H9 (cell line): Measurements from ENCODE around the gene TMEM221. TPM values are rescaled to one million over a fixed set of nuclear protein-coding genes. Genes with fewer than 3 reads are reported as not detected.

Source experiments
- DNase-seq: peaks from one replicate; pipeline ENCODE4 v3.0.0-alpha.2; 2017
- H2AFZ ChIP-seq: one replicate; pipeline ENCODE4 v1.6.1; 2013; ENCODE audit warnings: mild to moderate bottlenecking, low read length, control low read depth, moderate library complexity
- H2AK5ac ChIP-seq: 2 replicates; pipeline ENCODE4 v1.6.1; 2013; ENCODE audit warnings: low read length, control low read depth, mixed read lengths; ENCODE audit not compliant: insufficient read length
- H2BK120ac ChIP-seq: one replicate; pipeline ENCODE4 v1.6.1; 2013; ENCODE audit warnings: low read depth, mild to moderate bottlenecking, low read length, control low read depth, inconsistent platforms; ENCODE audit not compliant: poor library complexity, severe bottlenecking
- H2BK12ac ChIP-seq: 2 replicates; pipeline ENCODE4 v1.6.1; 2013; ENCODE audit warnings: low read length, control low read depth, mixed read lengths, low read depth; ENCODE audit not compliant: insufficient read length
- H2BK15ac ChIP-seq: 2 replicates; pipeline ENCODE4 v1.6.1; 2013; ENCODE audit warnings: low read depth, low read length, control low read depth
- H2BK20ac ChIP-seq: one replicate; pipeline ENCODE4 v1.6.1; 2013; ENCODE audit warnings: low read depth, mild to moderate bottlenecking, low read length, control low read depth, inconsistent platforms; ENCODE audit not compliant: poor library complexity, severe bottlenecking
- H2BK5ac ChIP-seq: 2 replicates; pipeline ENCODE4 v1.6.1; 2013; ENCODE audit warnings: low read length, control low read depth, mixed read lengths; ENCODE audit not compliant: insufficient read length
- H3K14ac ChIP-seq: 2 replicates; pipeline ENCODE4 v1.6.1; 2013; ENCODE audit warnings: low read length, control low read depth; ENCODE audit not compliant: insufficient read depth
- H3K18ac ChIP-seq: 2 replicates; pipeline ENCODE4 v1.6.1; 2013; ENCODE audit warnings: low read depth, mild to moderate bottlenecking, mixed read lengths, low read length, control low read depth; ENCODE audit not compliant: insufficient read length
- H3K23ac ChIP-seq: 2 replicates; pipeline ENCODE4 v1.6.1; 2013; ENCODE audit warnings: low read length, control low read depth, mixed read lengths, low read depth; ENCODE audit not compliant: insufficient read length
- H3K23me2 ChIP-seq: 2 replicates; pipeline ENCODE4 v1.6.1; 2013; ENCODE audit warnings: low read depth, mild to moderate bottlenecking, mixed read lengths, low read length, control low read depth; ENCODE audit not compliant: insufficient read length, poor library complexity, severe bottlenecking
- H3K27ac ChIP-seq: 2 replicates; pipeline ENCODE4 v1.5.1; 2013; ENCODE audit warnings: low read length, control low read depth, mixed read lengths, low read depth; ENCODE audit not compliant: insufficient read length
- H3K27me3 ChIP-seq: 2 replicates; pipeline ENCODE4 v1.6.1; 2013; ENCODE audit warnings: low read length, control low read depth, inconsistent platforms; ENCODE audit not compliant: insufficient read depth
- H3K4ac ChIP-seq: 2 replicates; pipeline ENCODE4 v1.6.1; 2013; ENCODE audit warnings: low read depth, mild to moderate bottlenecking, control low read depth, inconsistent platforms, low read length, moderate library complexity
- H3K4me1 ChIP-seq: 2 replicates; pipeline ENCODE4 v1.6.1; 2013; ENCODE audit warnings: low read length, control low read depth, inconsistent platforms; ENCODE audit not compliant: insufficient read depth
- H3K4me2 ChIP-seq: 2 replicates; pipeline ENCODE4 v1.6.1; 2013; ENCODE audit warnings: low read length, control low read depth, mixed read lengths; ENCODE audit not compliant: insufficient read length, insufficient read depth
- H3K56ac ChIP-seq: 2 replicates; pipeline ENCODE4 v1.6.1; 2013; ENCODE audit warnings: low read depth, mild to moderate bottlenecking, mixed read lengths, low read length, control low read depth; ENCODE audit not compliant: insufficient read length
- H3K79me1 ChIP-seq: 2 replicates; pipeline ENCODE4 v1.6.1; 2013; ENCODE audit warnings: low read depth, mild to moderate bottlenecking, moderate library complexity, low read length, control low read depth, inconsistent platforms; ENCODE audit not compliant: insufficient read depth, poor library complexity, severe bottlenecking
- H3K79me2 ChIP-seq: 2 replicates; pipeline ENCODE4 v1.6.1; 2013; ENCODE audit warnings: low read length, control low read depth, inconsistent platforms; ENCODE audit not compliant: insufficient read depth
- H3K9ac ChIP-seq: 2 replicates; pipeline ENCODE4 v1.6.1; 2013; ENCODE audit warnings: low read length, control low read depth, mixed read lengths; ENCODE audit not compliant: insufficient read length; ENCODE audit errors: extremely low read depth
- H3K9me3 ChIP-seq: one replicate; pipeline ENCODE4 v1.6.1; 2013; ENCODE audit warnings: low read depth, low read length, inconsistent platforms; ENCODE audit not compliant: control insufficient read depth
- H3T11ph ChIP-seq: one replicate; pipeline ENCODE4 v1.6.1; 2013; ENCODE audit warnings: mild to moderate bottlenecking, low read length, control low read depth, inconsistent platforms
- H4K20me1 ChIP-seq: one replicate; pipeline ENCODE4 v1.6.1; 2013; ENCODE audit not compliant: control insufficient read depth, insufficient read length, insufficient read depth
- H4K5ac ChIP-seq: 2 replicates; pipeline ENCODE4 v1.6.1; 2013; ENCODE audit warnings: low read depth, mild to moderate bottlenecking, mixed read lengths, low read length, control low read depth; ENCODE audit not compliant: insufficient read length
- H4K8ac ChIP-seq: replicated peaks from 2 replicates; pipeline ENCODE4 v1.6.1; 2013; ENCODE audit warnings: low read length, control low read depth, mixed read lengths, low read depth; ENCODE audit not compliant: insufficient read length
- H4K91ac ChIP-seq: 2 replicates; pipeline ENCODE4 v1.6.1; 2013; ENCODE audit warnings: low read depth, mild to moderate bottlenecking, moderate library complexity, mixed read lengths, low read length, control low read depth; ENCODE audit not compliant: insufficient read length
- H3K27ac Mint-ChIP-seq, 3 experiments: 2 replicates in 2 of 3; 3 replicates in 1 of 3; pipeline ENCODE4 v1.8.0; 2020 to 2021; ENCODE audit warnings: mixed read lengths in 3 of 3, mild to moderate bottlenecking in 1 of 3, moderate library complexity in 1 of 3
- H3K27me3 Mint-ChIP-seq: 2 replicates; pipeline ENCODE4 v1.8.0; 2021; ENCODE audit warnings: low read depth, mild to moderate bottlenecking, moderate library complexity, mixed read lengths
- H3K36me3 Mint-ChIP-seq, 3 experiments: 2 replicates in 2 of 3; 3 replicates in 1 of 3; pipeline ENCODE4 v1.8.0; 2020 to 2021; ENCODE audit warnings: low read depth in 3 of 3, mixed read lengths in 3 of 3; ENCODE audit not compliant: insufficient read depth in 1 of 3
- H3K4me1 Mint-ChIP-seq, 2 experiments: 2 replicates each; pipeline ENCODE4 v1.8.0; 2020; ENCODE audit warnings: mixed read lengths in 2 of 2
- H3K4me3 Mint-ChIP-seq, 2 experiments: 2 replicates in 1 of 2; 3 replicates in 1 of 2; pipeline ENCODE4 v1.8.0; 2020 to 2021; ENCODE audit warnings: mild to moderate bottlenecking in 2 of 2, mixed read lengths in 2 of 2, moderate library complexity in 1 of 2
- H3K9me3 Mint-ChIP-seq, 2 experiments: 2 replicates in 1 of 2; 3 replicates in 1 of 2; pipeline ENCODE4 v1.8.0; 2020; ENCODE audit warnings: mild to moderate bottlenecking in 2 of 2, mixed read lengths in 2 of 2, moderate library complexity in 1 of 2
- WGBS: extraction: QIAGEN DNeasy Blood & Tissue Kit; methylation state at CpG from one replicate; pipeline ENCODE4 v1.1.7; 2013; ENCODE audit warnings: missing lambda C conversion rate, low lambda C conversion rate, mixed read lengths; ENCODE audit not compliant: insufficient read length; ENCODE audit errors: extremely low coverage; 5-methylcytosine and 5-hydroxymethylcytosine counted together
- total RNA-seq: library from RNA; stranded (reverse); gene quantifications from 2 replicates; pipeline ENCODE4 v1.2.1, GENCODE V29; 2021
- TF ChIP-seq, protein P1 (sequence below): fragments of 200-600 bp; sonication (generic); conservative IDR thresholded peaks from 3 replicates; pipeline ENCODE4 v1.8.0; 2021; ENCODE audit warnings: antibody characterized with exemption, mild to moderate bottlenecking

Gene TMEM221
- total RNA-seq, 1 experiment from 2014 or later: 1.4 TPM

DNA sequence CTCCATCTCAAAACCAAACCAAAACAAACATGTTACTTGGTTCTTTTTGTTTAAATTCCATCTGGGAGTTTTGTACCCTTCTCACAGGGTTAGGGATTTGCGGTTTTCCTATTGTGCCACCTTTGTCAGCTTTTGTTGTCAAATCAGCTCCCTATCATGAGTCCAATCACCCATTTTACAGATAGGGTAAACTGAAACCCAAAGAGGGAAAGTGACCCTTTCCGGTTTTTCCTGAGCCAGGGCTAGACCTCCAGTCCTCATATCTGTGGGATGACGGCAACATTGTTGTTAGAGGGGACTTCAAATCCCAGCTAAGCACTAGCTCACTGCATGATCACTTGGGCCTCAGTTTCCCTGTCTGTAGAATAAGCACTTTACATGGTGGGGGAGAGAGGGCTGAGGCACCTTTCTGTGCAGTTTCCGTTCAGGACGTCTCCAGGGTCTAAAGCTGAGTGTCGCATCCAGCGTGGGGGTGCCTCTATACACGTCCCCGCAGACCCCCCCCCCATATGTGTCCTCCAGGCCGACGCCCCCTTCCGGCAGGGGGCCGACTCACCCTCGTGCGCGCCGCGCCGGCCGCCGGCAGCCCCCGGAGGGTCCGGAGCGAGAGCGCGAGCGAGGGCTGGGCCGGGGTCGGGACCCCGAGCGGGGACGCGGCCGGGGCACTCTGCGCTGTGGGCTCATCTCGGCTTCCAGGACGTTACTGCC, 58.4 kb downstream of the TMEM221 start:
- Histone ChIP-seq H2AFZ (no peak overlapping the region), H4K5ac (no peak overlapping the region), H2BK15ac (no peak overlapping the region; the same call in 1 of the 2 replicates), H3T11ph (no peak overlapping the region), H3K4me2 (peak overlapping the region; percentile 72), H3K23ac (no peak overlapping the region), H3K23me2 (peaks cover 14% of the 10 kb centered on the region), H3K9ac (no peak overlapping the region), H2BK20ac (no peak overlapping the region), H4K20me1 (no peaks in the 10 kb centered on the region), H3K4me1 (no peaks in the 10 kb centered on the region), H4K91ac (no peak overlapping the region), H2AK5ac (no peak overlapping the region), H2BK5ac (no peak overlapping the region), H3K79me2 (no peaks in the 10 kb centered on the region), H2BK12ac (no peak overlapping the region), H3K27ac (no peak overlapping the region), H3K14ac (no peak overlapping the region; the same call in 1 of the 2 replicates), H3K56ac (no peak overlapping the region), H3K79me1 (no peaks in the 10 kb centered on the region), H2BK120ac (no peak overlapping the region), H3K9me3 (no peaks in the 10 kb centered on the region), H4K8ac (no peak overlapping the region), H3K27me3 (no peaks in the 10 kb centered on the region), H3K4ac (no peak overlapping the region), H3K18ac (peak overlapping the region; percentile 11)
- WGBS: no CpG with 5 or more reads among the region's 37 CpGs
- TF ChIP-seq, protein P1, sequence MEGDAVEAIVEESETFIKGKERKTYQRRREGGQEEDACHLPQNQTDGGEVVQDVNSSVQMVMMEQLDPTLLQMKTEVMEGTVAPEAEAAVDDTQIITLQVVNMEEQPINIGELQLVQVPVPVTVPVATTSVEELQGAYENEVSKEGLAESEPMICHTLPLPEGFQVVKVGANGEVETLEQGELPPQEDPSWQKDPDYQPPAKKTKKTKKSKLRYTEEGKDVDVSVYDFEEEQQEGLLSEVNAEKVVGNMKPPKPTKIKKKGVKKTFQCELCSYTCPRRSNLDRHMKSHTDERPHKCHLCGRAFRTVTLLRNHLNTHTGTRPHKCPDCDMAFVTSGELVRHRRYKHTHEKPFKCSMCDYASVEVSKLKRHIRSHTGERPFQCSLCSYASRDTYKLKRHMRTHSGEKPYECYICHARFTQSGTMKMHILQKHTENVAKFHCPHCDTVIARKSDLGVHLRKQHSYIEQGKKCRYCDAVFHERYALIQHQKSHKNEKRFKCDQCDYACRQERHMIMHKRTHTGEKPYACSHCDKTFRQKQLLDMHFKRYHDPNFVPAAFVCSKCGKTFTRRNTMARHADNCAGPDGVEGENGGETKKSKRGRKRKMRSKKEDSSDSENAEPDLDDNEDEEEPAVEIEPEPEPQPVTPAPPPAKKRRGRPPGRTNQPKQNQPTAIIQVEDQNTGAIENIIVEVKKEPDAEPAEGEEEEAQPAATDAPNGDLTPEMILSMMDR: peak; percentile 47
- Mint-ChIP-seq H3K36me3 (no peaks in the 10 kb centered on the region; a peak in 1 of 7 replicates), H3K27me3 (peaks cover 22% of the 10 kb centered on the region), H3K9me3 (peaks cover 9 to 10% of the 10 kb centered on the region in 2 experiments), H3K4me1 (peaks cover 9 to 11% of the 10 kb centered on the region in 2 experiments), H3K4me3 (peak overlapping the region; percentile 90 to 94), H3K27ac (no peak overlapping the region)
- no peak for DNase-seq
